Endodermal cell (in vitro differentiated cells): ENCODE measurements around the gene SLC36A2. TPM values are rescaled to one million over a fixed set of nuclear protein-coding genes. Genes with fewer than 3 reads are reported as not detected.

Source experiments
- DNase-seq: peaks from one replicate; pipeline ENCODE4 v3.0.0-alpha.2; 2017
- H3K27ac ChIP-seq: 2 replicates; pipeline ENCODE4 v1.5.1; 2013; ENCODE audit warnings: mild to moderate bottlenecking, low read depth, low read length, moderate library complexity
- H3K27me3 ChIP-seq: 2 replicates; pipeline ENCODE4 v1.6.1; 2013; ENCODE audit warnings: mild to moderate bottlenecking, low read length, moderate library complexity; ENCODE audit not compliant: insufficient read depth, control insufficient read depth, poor library complexity, severe bottlenecking
- H3K36me3 ChIP-seq: 2 replicates; pipeline ENCODE4 v1.7.0; 2013; ENCODE audit warnings: mild to moderate bottlenecking, low read length, moderate library complexity; ENCODE audit not compliant: control insufficient read depth, insufficient read depth
- H3K4me1 ChIP-seq: one replicate; pipeline ENCODE4 v1.7.0; 2013; ENCODE audit warnings: low read length; ENCODE audit not compliant: control insufficient read depth, insufficient read depth
- H3K4me3 ChIP-seq: 2 replicates; pipeline ENCODE4 v1.5.1; 2013; ENCODE audit warnings: mild to moderate bottlenecking, low read length, moderate library complexity
- H3K9ac ChIP-seq: 2 replicates; pipeline ENCODE4 v1.6.1; 2013; ENCODE audit warnings: mild to moderate bottlenecking, low read length, moderate library complexity; ENCODE audit not compliant: poor library complexity, severe bottlenecking; ENCODE audit errors: extremely low read depth
- H3K9me3 ChIP-seq: 2 replicates; pipeline ENCODE4 v1.6.1; 2013; ENCODE audit warnings: mild to moderate bottlenecking, low read length, moderate library complexity; ENCODE audit not compliant: control insufficient read depth
- H3K27ac Mint-ChIP-seq: 2 replicates; pipeline ENCODE4 v1.8.0; 2020; ENCODE audit warnings: mixed read lengths
- H3K27me3 Mint-ChIP-seq: 2 replicates; pipeline ENCODE4 v1.8.0; 2021; ENCODE audit warnings: mild to moderate bottlenecking, mixed read lengths; ENCODE audit not compliant: insufficient read depth
- H3K36me3 Mint-ChIP-seq: 2 replicates; pipeline ENCODE4 v1.8.0; 2020; ENCODE audit warnings: low read depth, mixed read lengths
- H3K4me1 Mint-ChIP-seq: 2 replicates; pipeline ENCODE4 v1.8.0; 2020; ENCODE audit warnings: mixed read lengths
- H3K4me3 Mint-ChIP-seq: 2 replicates; pipeline ENCODE4 v1.8.0; 2020; ENCODE audit warnings: mild to moderate bottlenecking, moderate library complexity, mixed read lengths
- H3K9me3 Mint-ChIP-seq: 2 replicates; pipeline ENCODE4 v1.8.0; 2020; ENCODE audit warnings: mild to moderate bottlenecking, mixed read lengths
- CTCF ChIP-seq: fragments of 200-600 bp; sonication (generic); conservative IDR thresholded peaks from 2 replicates; pipeline ENCODE4 v1.5.0; 2021; ENCODE audit warnings: antibody characterized with exemption, mild to moderate bottlenecking
- WGBS, 2 experiments: methylation state at CpG; one replicate each; pipeline versions ENCODE4 v1.1.5 to v1.1.7; 2013; ENCODE audit warnings: missing lambda C conversion rate in 2 of 2, mixed read lengths in 1 of 2; ENCODE audit not compliant: insufficient coverage in 1 of 2, insufficient read length in 1 of 2; 5-methylcytosine and 5-hydroxymethylcytosine counted together
- total RNA-seq, 2 donors: library from RNA; stranded (reverse); fragmentation: NEBNext Ultra II Directional in 1 of 2; extraction: Animal tissue kit (Norgen Biotek cat#: 25700) in 1 of 2; gene quantifications; 2 replicates in 1 of 2; 3 replicates in 1 of 2; pipeline ENCODE4 v1.2.1, GENCODE V29; 2021

SLC36A2 gene
- total RNA-seq, 2 donors from 2014 or later = 1.4 TPM; not detected in 1

- H3K27me3 Mint-ChIP-seq = no peaks in the 10 kb centered on the region
- no peak for TF ChIP-seq CTCF
- no peak overlapping the region for H3K27ac Mint-ChIP-seq
- H3K4me1 Mint-ChIP-seq = peaks cover 19% of the 10 kb centered on the region
- H3K27ac ChIP-seq = no peak overlapping the region
- H3K4me1 ChIP-seq = no peaks in the 10 kb centered on the region
- H3K36me3 Mint-ChIP-seq = peaks cover 2% of the 10 kb centered on the region
- DNase-seq = no peak
- H3K36me3 ChIP-seq = no peaks in the 10 kb centered on the region
- no peaks in the 10 kb centered on the region for H3K27me3 ChIP-seq
- no peak overlapping the region for H3K9ac ChIP-seq
- no peaks in the 10 kb centered on the region for H3K9me3 Mint-ChIP-seq
- H3K4me3 Mint-ChIP-seq = no peak overlapping the region
- H3K4me3 ChIP-seq = no peak overlapping the region
- 93% methylated on average over 4 of the region's 4 CpGs; no CpG with 5 or more reads in 1 of the 2 experiments for WGBS, 2 experiments
- H3K9me3 ChIP-seq = no peaks in the 10 kb centered on the region
These were observed 26.9 kb downstream of the SLC36A2 start for GRCh38 chr5:151320481-151320880.

DNA sequence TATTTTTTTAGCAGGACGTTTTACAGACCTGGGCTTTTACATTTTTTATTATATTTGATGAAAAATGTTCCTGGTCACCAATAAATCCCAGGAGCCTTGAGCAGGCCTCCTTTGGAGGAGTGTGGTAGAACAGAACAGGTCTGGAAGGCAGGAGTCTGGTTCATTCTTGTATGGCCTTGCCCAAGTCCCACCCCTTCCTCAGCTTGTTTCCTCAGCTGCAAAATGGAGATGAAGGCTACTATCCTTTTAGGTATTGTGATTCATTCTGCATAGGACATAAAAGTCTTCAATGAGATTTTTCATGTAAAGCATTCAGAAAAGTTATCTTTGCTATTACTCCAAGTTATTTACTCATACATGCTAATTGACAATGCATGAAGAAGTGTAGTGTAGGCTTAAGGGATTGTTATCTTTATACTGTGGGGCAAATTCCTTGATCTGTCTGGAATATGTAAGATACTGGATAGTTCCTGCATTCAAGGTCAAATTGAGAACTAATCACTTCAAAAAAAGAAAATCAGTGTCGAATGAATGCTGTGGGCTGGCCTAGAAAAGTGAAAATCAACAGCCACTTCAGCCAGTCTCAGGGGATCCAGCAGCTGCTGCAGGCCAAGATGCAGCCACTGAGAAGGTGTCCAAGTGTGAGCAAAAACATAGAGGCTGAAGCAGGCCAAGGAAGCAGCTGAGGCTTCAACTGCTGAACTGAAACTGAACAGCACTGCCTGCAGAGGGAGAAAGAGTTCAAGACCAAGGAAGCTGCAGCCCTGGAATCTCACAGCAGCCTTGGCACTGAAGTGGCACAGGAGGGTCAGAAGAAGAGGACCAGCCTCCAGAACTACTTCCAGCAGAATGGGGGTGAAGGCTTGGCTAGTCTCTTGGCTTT lies 28.3 kb downstream of the SLC36A2 start:
- no peaks in the 10 kb centered on the region for H3K9me3 ChIP-seq
- WGBS, 2 experiments = 80 to 100% methylated on average over 1 to 2 of the region's 2 CpGs
- H3K4me1 ChIP-seq = no peaks in the 10 kb centered on the region
- no peak overlapping the region for H3K27ac Mint-ChIP-seq
- DNase-seq = peak; percentile 67
- no peak overlapping the region for H3K4me3 ChIP-seq
- no peaks in the 10 kb centered on the region for H3K27me3 Mint-ChIP-seq
- no peaks in the 10 kb centered on the region for H3K9me3 Mint-ChIP-seq
- TF ChIP-seq CTCF = peak; percentile 69
- H3K27ac ChIP-seq = no peak overlapping the region
- H3K36me3 ChIP-seq = no peaks in the 10 kb centered on the region
- peaks cover 2% of the 10 kb centered on the region for H3K36me3 Mint-ChIP-seq
- no peaks in the 10 kb centered on the region for H3K27me3 ChIP-seq
- H3K4me1 Mint-ChIP-seq = peaks cover 32% of the 10 kb centered on the region
- no peak overlapping the region for H3K4me3 Mint-ChIP-seq
- no peak overlapping the region for H3K9ac ChIP-seq

GRCh38 chr5:151317871-151318270 lies 29.5 kb downstream of the SLC36A2 start:
- Histone ChIP-seq H3K27me3 (no peaks in the 10 kb centered on the region), H3K9me3 (no peaks in the 10 kb centered on the region), H3K27ac (no peak overlapping the region), H3K9ac (no peak overlapping the region), H3K36me3 (no peaks in the 10 kb centered on the region), H3K4me1 (no peaks in the 10 kb centered on the region), H3K4me3 (no peak overlapping the region)
- peaks cover 2% of the 10 kb centered on the region for H3K36me3 Mint-ChIP-seq
- no peaks in the 10 kb centered on the region for H3K9me3 Mint-ChIP-seq
- no peak for DNase-seq
- 81 to 94% methylated on average over 2 of the region's 2 CpGs for WGBS, 2 experiments
- TF ChIP-seq CTCF = no peak
- no peak overlapping the region for H3K27ac Mint-ChIP-seq
- H3K4me3 Mint-ChIP-seq = no peak overlapping the region
- no peaks in the 10 kb centered on the region for H3K27me3 Mint-ChIP-seq
- H3K4me1 Mint-ChIP-seq = peaks cover 43% of the 10 kb centered on the region
